HCT116 (cell line): Measurements from ENCODE around the gene CCDC86. TPM values are rescaled to one million over a fixed set of nuclear protein-coding genes. Genes with fewer than 3 reads are reported as not detected.

Experiments
- ATAC-seq: fragments of 200-7000 bp; cut with Tn5 transposase; 2 replicates; pipeline ENCODE4 v1.9.1; 2020; ENCODE audit warnings: mild to moderate bottlenecking, moderate library complexity
- BruUV-seq: library from RNA; stranded (reverse); fragments of 400-500 nt; replicated peaks from 2 replicates; lab custom pipeline; 2021; lab: Mats Ljungman, UMichigan
- CTCF ChIA-PET: fragments of 300-600 bp; sonication (Branson Sonifier 250); formaldehyde crosslinking; loops from one replicate; lab custom pipeline; 2021; ENCODE audit warnings: antibody characterized with exemption; lab: Charles Lee
- POLR2A ChIA-PET: fragments of 300-600, 350-600 bp; sonication (Branson Sonifier 250); formaldehyde crosslinking; loops from one replicate; lab custom pipeline; 2021; ENCODE audit warnings: antibody characterized with exemption; lab: Charles Lee
- RAD21 ChIA-PET, 2 experiments: fragments of 300-600 bp; sonication (Branson Sonifier 250); formaldehyde crosslinking; loops; one replicate each; lab custom pipeline; 2023; ENCODE audit warnings: low total read pairs in 2 of 2; ENCODE audit not compliant: uncharacterized antibody in 2 of 2, unreplicated experiment in 2 of 2, low non-redundant PET in 1 of 2; lab: Charles Lee
- DNase-seq: peaks from one replicate; pipeline ENCODE4 v3.0.0-alpha.2; 2010; ENCODE audit warnings: low read depth, low spot score
- H2AFZ ChIP-seq: fragments of 200-600 bp; shearing (Covaris generic), sonication (generic); 2 replicates; pipeline ENCODE4 v1.6.1; 2017; ENCODE audit warnings: low read depth, mixed run types, mixed read lengths, antibody characterized with exemption, low read length; ENCODE audit not compliant: poor library complexity, severe bottlenecking
- H3K27ac ChIP-seq: 2 replicates; pipeline ENCODE4 v1.5.1; 2012; ENCODE audit warnings: low read depth, low read length
- H3K27me3 ChIP-seq: fragments of 200-600 bp; sonication (generic); 2 replicates; pipeline ENCODE4 v1.6.1; 2016; ENCODE audit warnings: mixed run types, low read length, mixed read lengths; ENCODE audit not compliant: insufficient read depth
- H3K36me3 ChIP-seq, 2 experiments: fragments of 200-500 bp in 1 of 2; fragments of 200-600 bp in 1 of 2; sonication (Bioruptor generic) in 1 of 2; sonication (generic) in 1 of 2; 2 replicates each; pipeline versions ENCODE4 v1.5.1 to v1.6.1; 2014 to 2016; ENCODE audit warnings: low read length in 2 of 2, inconsistent platforms in 1 of 2, mixed read lengths in 1 of 2, mixed run types in 1 of 2; ENCODE audit not compliant: insufficient read depth in 2 of 2, control insufficient read depth in 1 of 2
- H3K4me1 ChIP-seq, 2 experiments: fragments of 200-600 bp in 1 of 2; sonication (generic) in 1 of 2; 2 replicates each; pipeline versions ENCODE4 v1.5.1 to v1.6.1; 2012 to 2017; ENCODE audit warnings: low read length in 2 of 2, inconsistent platforms in 1 of 2, mild to moderate bottlenecking in 1 of 2, mixed read lengths in 1 of 2, mixed run types in 1 of 2, moderate library complexity in 1 of 2; ENCODE audit not compliant: insufficient read depth in 2 of 2, control insufficient read depth in 1 of 2
- H3K4me2 ChIP-seq: fragments of 200-600 bp; sonication (generic); 2 replicates; pipeline ENCODE4 v1.6.1; 2017; ENCODE audit warnings: mixed run types, low read length, mixed read lengths
- H3K4me3 ChIP-seq, 2 experiments: fragments of 200-600 bp in 1 of 2; sonication (generic) in 1 of 2; replicated peaks in 1 of 2; 2 replicates each; pipeline ENCODE4 v1.5.1; 2011 to 2016; ENCODE audit warnings: low read length in 2 of 2, control low read depth in 1 of 2, low read depth in 1 of 2, mild to moderate bottlenecking in 1 of 2, mixed read lengths in 1 of 2, mixed run types in 1 of 2
- H3K79me2 ChIP-seq: fragments of 200-600 bp; sonication (generic); 2 replicates; pipeline ENCODE4 v1.6.1; 2017; ENCODE audit warnings: mild to moderate bottlenecking, mixed run types, low read length, moderate library complexity, mixed read lengths; ENCODE audit not compliant: insufficient read depth
- H3K9ac ChIP-seq: fragments of 200-600 bp; sonication (generic); 2 replicates; pipeline ENCODE4 v1.6.1; 2016; ENCODE audit warnings: low read length, mixed read lengths
- H3K9me2 ChIP-seq: fragments of 200-600 bp; sonication (generic), shearing (Covaris generic); 2 replicates; pipeline ENCODE4 v1.6.1; 2017; ENCODE audit warnings: mixed run types, mild to moderate bottlenecking, moderate library complexity; ENCODE audit not compliant: insufficient read depth
- H3K9me3 ChIP-seq, 2 experiments: fragments of 200-500 bp in 1 of 2; fragments of 200-600 bp in 1 of 2; sonication (Bioruptor generic) in 1 of 2; sonication (generic) in 1 of 2; 2 replicates each; pipeline ENCODE4 v1.6.1; 2014 to 2017; ENCODE audit warnings: low read length in 2 of 2, mixed read lengths in 2 of 2, inconsistent platforms in 1 of 2, low read depth in 1 of 2, mild to moderate bottlenecking in 1 of 2, mixed run types in 1 of 2, moderate library complexity in 1 of 2; ENCODE audit not compliant: control insufficient read depth in 1 of 2, insufficient read depth in 1 of 2
- H4K20me1 ChIP-seq: fragments of 200-600 bp; sonication (generic), shearing (Covaris generic); 2 replicates; pipeline ENCODE4 v1.6.1; 2017; ENCODE audit warnings: mixed run types, mild to moderate bottlenecking, moderate library complexity; ENCODE audit not compliant: insufficient read depth
- ATF3 ChIP-seq: IDR thresholded peaks from 2 replicates; pipeline ENCODE4 v1.6.1; 2012
- CBX3 ChIP-seq: IDR thresholded peaks from 2 replicates; pipeline ENCODE4 v1.6.1; 2012; ENCODE audit warnings: low read depth
- CEBPB ChIP-seq: IDR thresholded peaks from 2 replicates; pipeline ENCODE4 v1.6.1; 2012; ENCODE audit warnings: low read depth
- CTCF ChIP-seq, 3 experiments: fragments of 200-600 bp in 1 of 3; sonication (generic) in 1 of 3; IDR thresholded peaks in 2 of 3; conservative IDR thresholded peaks in 1 of 3; 2 replicates each; pipeline ENCODE4 v1.5.1; 2012 to 2017; ENCODE audit warnings: low read depth in 2 of 3, low read length in 2 of 3, antibody characterized with exemption in 1 of 3, borderline replicate concordance in 1 of 3, control low read depth in 1 of 3, mild to moderate bottlenecking in 1 of 3, mixed read lengths in 1 of 3, mixed run types in 1 of 3, moderate library complexity in 1 of 3; ENCODE audit not compliant: insufficient read depth in 1 of 3
- EGR1 ChIP-seq: IDR thresholded peaks from 2 replicates; pipeline ENCODE4 v1.6.1; 2012; ENCODE audit warnings: low read depth
- ELF1 ChIP-seq: IDR thresholded peaks from 2 replicates; pipeline ENCODE4 v1.6.1; 2012; ENCODE audit warnings: low read depth, borderline replicate concordance
- EZH2 ChIP-seq: fragments of 200-600 bp; sonication (generic); IDR thresholded peaks from 2 replicates; pipeline ENCODE4 v1.6.1; 2017; ENCODE audit warnings: antibody characterized with exemption, mixed run types
- EZH2phosphoT487 ChIP-seq: fragments of 200-600 bp; IDR thresholded peaks from 2 replicates; pipeline ENCODE4 v1.6.1; 2018; ENCODE audit warnings: antibody characterized with exemption, borderline replicate concordance
- JUND ChIP-seq: IDR thresholded peaks from 2 replicates; pipeline ENCODE4 v1.6.1; 2012
- POLR2A ChIP-seq: IDR thresholded peaks from 2 replicates; pipeline ENCODE4 v1.7.0; 2011; ENCODE audit warnings: borderline replicate concordance; ENCODE audit not compliant: insufficient read depth, insufficient read length; ENCODE audit errors: extremely low read depth
- RAD21 ChIP-seq: IDR thresholded peaks from 2 replicates; pipeline ENCODE4 v1.6.1; 2012; ENCODE audit warnings: low read depth, mild to moderate bottlenecking
- REST ChIP-seq: IDR thresholded peaks from 2 replicates; pipeline ENCODE4 v1.6.1; 2012; ENCODE audit warnings: low read depth
- SIN3A ChIP-seq: IDR thresholded peaks from 2 replicates; pipeline ENCODE4 v1.6.1; 2012; ENCODE audit warnings: low read depth
- SP1 ChIP-seq: IDR thresholded peaks from 2 replicates; pipeline ENCODE4 v1.6.1; 2012; ENCODE audit warnings: low read depth
- YY1 ChIP-seq: IDR thresholded peaks from 2 replicates; pipeline ENCODE4 v1.6.1; 2011; ENCODE audit warnings: low read length, low read depth, moderate library complexity, mild to moderate bottlenecking; ENCODE audit not compliant: insufficient replicate concordance; ENCODE audit errors: extremely low read depth
- ZBTB33 ChIP-seq: IDR thresholded peaks from 2 replicates; pipeline ENCODE4 v1.6.1; 2011; ENCODE audit warnings: mild to moderate bottlenecking, low read length, moderate library complexity; ENCODE audit not compliant: insufficient replicate concordance; ENCODE audit errors: extremely low read depth
- ZFX ChIP-seq: fragments of 450-650 bp; IDR thresholded peaks from 2 replicates; pipeline ENCODE4 v1.6.1; 2017
- ZNF274 ChIP-seq: fragments of 200-500 bp; sonication (Bioruptor generic); IDR thresholded peaks from 2 replicates; pipeline ENCODE4 v1.6.1; 2014; ENCODE audit warnings: mild to moderate bottlenecking, low read depth, low read length, inconsistent platforms
- intact Hi-C: fragments of 100-400 bp; cut with micrococcal nuclease; formaldehyde crosslinking; loops from 2 replicates; pipeline ENCODE4 v1.10.0; 2022
- total RNA-seq: library from RNA; stranded (reverse); gene quantifications from one replicate; pipeline ENCODE4 v1.2.1, GENCODE V29; 2021; ENCODE audit not compliant: unreplicated experiment

The CCDC86 gene
- total RNA-seq, 1 experiment from 2014 or later, result 69.6 TPM

GRCh38 chr11:60844870-60845221 lies 2.9 kb downstream of the CCDC86 start:
- H3K4me2 ChIP-seq, result no peak overlapping the region
- no TSS peak for BruUV-seq
- intact Hi-C loops, result no loop called here
- H3K9me2 ChIP-seq, result no peaks in the 10 kb centered on the region
- H4K20me1 ChIP-seq, result no peaks in the 10 kb centered on the region
- no peaks in the 10 kb centered on the region for H3K27me3 ChIP-seq
- H3K27ac ChIP-seq, result no peak overlapping the region
- no peak overlapping the region for H3K4me3 ChIP-seq
- no peak overlapping the region for H3K9ac ChIP-seq
- ChIA-PET CTCF (interaction anchor here (1.2 kb wide), 1 partner anchor 43 kb away, joined by 4 read pairs; no protein-coding TSS in a partner anchor), POLR2A (no interaction called here), RAD21 (no interaction called here)
- no peak for DNase-seq
- TF ChIP-seq ELF1 (no peak), SIN3A (no peak), CTCF (IDR thresholded peaks at IDR 0.05 in 2 of 3, conservative IDR thresholded peaks at IDR 0.05 in 1 of 3; ENCODE audit: borderline replicate concordance in 1 of 3, insufficient read depth in 1 of 3, low read depth in 2 of 3, low read length in 2 of 3) (no peak), CBX3 (no peak), ATF3 (no peak), ZNF274 (no peak), RAD21 (no peak), CEBPB (no peak), EGR1 (no peak), EZH2 (no peak), YY1 (no peak), POLR2A (no peak), SP1 (no peak), ZFX (no peak), EZH2phosphoT487 (no peak), JUND (no peak), REST (no peak), ZBTB33 (no peak)
- H3K79me2 ChIP-seq, result peaks cover 60% of the 10 kb centered on the region
- H3K36me3 ChIP-seq, result peaks cover 13 to 47% of the 10 kb centered on the region in 2 experiments
- H3K9me3 ChIP-seq, result no peaks in the 10 kb centered on the region
- ATAC-seq, result no peak
- H2AFZ ChIP-seq, result no peak overlapping the region
- peaks cover 13 to 23% of the 10 kb centered on the region in 2 experiments for H3K4me1 ChIP-seq
